Hippocampal formation (tissue), 2 donors: Measurements from ENCODE around the gene GOLGA8R.
"Not testable (repeated sequence)": the region's sequence is repeated elsewhere in the genome, so short reads cannot be mapped to it uniquely, and the experiment has no call there.

Experiments
- DNase-seq, 2 donors: peaks; one replicate each; lab custom pipeline; 2025; lab: John Stamatoyannopoulos, UW

The GOLGA8R gene, protein sequence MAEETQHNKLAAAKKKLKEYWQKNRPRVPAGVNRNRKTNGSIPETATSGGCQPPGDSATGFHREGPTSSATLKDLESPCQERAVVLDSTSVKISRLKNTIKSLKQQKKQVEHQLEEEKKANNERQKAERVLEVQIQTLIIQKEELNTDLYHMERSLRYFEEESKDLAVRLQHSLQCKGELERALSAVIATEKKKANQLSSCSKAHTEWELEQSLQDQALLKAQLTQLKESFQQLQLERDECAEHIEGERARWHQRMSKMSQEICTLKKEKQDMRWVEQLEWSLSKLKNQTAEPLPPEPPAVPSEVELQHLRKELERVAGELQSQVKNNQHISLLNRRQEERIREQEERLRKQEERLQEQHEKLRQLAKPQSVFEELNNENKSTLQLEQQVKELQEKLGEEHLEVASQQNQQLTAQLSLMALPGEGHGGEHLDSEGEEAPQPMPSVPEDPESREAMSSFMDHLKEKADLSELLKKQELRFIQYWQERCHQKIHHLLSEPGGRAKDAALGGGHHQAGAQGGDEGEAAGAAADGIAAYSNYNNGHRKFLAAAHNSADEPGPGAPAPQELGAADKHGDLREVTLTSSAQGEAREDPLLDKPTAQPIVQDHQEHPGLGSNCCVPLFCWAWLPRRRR

DNA sequence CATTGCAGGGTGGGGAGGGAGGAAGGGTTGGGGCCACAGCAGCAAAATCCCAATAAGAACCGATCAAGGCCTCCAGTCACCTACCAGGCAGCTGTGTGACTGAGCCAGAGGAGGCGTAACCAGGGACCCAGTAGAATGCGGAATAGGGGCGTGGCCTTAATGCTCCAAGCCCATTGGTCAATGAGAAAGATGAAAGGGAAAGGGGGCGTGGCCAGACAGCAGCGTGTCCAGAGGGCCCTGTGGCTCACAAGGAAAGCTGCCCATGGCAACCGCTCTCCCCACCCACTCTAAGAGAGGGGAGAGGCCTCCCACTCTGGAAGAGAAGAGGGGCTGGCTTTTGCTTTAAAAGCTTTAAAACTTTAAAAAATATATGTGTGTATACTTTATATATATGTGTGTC is at the start of gene GOLGA8R:
Gene GOLGA8R (minus strand): TSS at position 101 of the 400 bp plus-strand sequence. CDS start 98 bp downstream, at position 3.
- not testable (repeated sequence) for DNase-seq

DNA sequence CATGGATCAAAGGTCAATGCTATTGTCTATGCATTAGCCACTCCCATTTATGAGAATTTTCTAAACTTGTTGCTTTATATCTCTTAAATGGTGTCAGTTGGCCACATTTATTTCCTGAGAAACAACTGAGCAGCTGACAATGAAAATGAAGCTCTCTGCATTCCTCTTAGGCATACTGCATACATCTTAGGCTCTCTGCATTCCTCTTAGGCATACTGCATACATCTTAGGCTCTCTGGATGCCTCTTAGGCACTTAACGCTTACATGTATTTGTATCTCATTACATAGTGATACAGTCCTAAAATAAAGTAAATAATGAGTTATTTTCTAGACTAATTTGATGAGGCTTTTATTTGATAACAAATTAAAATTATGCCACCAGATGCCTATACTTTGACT is 49.8 kb upstream of the GOLGA8R start:
- DNase-seq, result not testable (repeated sequence)

DNA sequence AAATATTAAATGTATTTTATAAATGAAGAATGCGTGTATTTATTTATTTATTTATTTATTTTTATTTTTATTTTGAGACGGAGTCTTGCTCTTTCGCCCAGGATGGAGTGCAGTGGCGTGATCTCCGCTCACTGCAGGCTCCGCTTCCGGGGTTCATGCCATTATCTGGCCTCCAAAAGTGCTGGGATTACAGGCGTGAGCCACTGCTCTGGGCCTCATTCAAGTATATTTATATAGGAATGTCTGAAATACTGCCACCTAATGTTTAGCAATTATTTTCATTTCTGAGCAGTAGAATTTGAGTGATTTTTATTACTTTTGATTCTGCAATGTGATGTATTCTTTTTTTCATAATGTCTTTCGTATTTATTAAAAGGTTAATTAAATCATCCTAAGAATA is 48.1 kb upstream of the GOLGA8R start:
- DNase-seq, result not testable (repeated sequence)

DNA sequence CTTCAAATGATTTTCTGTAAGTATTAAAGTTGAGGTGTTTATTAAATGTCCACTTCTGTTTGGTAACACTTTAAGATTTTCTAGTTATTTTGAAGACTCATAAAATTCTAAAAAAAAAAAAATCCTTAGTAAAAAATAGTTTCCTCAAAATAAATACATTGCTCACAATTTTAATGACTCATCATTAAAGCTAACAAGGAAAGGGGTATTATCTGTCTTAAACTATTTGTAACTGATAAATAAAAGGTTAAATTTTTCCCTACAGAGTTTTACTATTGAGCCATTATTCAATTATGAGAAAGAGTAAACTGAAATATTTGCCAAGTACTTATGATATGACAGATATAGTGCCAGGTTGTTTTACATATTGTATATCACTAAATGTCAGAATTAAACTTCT is 38.6 kb upstream of the GOLGA8R start:
- DNase-seq, result not testable (repeated sequence)

DNA sequence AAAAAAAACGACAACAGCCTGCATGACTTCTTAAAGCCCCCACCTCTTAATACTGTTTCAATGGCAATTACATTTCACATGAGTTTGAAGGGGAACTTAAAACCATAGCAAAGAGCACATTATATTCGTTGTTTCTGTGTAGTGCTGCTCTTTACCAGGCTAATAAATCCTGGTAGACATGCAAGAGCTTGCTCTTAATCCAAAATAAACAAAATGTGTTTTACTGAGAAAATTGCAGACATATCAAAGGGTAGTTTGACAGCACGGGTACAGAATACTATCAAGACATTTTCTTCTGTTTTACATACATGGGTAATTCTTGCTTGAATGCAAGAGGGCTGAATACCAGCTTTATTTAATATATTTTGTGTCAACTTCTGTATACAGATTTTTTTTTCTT is 24.3 kb upstream of the GOLGA8R start:
- DNase-seq, result not testable (repeated sequence)

DNA sequence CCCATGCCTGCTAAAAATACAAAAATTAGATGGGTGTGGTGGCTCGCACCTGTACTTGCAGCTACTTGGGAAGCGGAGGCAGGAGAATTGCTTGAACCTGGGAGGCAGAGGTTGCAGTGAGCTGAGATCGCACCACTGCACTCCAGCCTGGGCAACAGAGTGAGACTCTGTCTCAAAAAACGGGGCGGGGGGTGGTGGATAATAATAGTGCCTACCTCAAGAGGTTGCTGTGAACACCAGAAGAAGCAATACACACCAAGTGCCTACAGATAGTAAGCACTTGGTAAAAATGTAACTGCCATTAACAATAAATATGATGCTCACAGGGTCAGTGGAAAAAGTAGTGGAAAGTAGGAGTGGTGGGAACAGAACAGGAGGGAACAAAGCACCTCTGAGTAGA is 21.8 kb upstream of the GOLGA8R start:
- DNase-seq, result not testable (repeated sequence)

DNA sequence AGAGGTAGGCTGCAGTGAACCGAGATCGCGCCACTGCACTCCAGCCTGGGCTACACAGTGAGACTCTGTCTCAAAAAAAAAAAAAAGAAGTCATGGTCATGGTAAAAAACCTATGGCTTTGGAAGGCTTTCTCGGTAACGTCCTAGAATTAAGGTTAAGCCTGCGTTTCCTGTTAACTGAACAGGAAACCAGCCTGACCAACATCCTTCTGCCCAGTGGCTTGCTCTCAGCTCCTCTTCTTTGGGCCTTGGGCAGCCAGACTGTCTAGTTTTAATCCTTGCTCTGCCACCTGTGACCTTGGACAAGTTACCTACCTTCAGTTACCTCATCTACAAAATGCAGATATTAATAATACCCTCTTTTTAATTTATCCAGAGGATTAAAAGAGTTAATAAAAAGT is 6.7 kb upstream of the GOLGA8R start:
- not testable (repeated sequence) for DNase-seq

DNA sequence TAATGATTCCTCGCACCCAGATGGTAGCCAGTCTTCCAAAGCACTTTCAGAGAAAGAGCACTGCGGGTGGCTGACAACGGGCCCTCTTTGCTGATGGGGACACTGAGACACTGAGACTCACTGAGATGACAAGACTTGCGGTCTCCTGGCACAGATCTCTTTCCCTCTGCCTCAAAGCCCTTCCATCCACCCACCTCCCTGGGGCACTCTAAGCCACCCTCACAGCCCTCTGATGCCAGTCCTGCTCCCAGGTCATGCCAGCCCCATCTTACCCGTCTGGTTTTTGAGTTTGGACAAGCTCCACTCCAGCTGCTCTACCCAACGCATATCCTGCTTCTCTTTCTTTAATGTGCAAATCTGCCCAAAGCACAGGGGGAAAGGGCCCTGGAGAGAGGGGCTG is 6.4 kb downstream of the GOLGA8R start:
- DNase-seq, result not testable (repeated sequence)

DNA sequence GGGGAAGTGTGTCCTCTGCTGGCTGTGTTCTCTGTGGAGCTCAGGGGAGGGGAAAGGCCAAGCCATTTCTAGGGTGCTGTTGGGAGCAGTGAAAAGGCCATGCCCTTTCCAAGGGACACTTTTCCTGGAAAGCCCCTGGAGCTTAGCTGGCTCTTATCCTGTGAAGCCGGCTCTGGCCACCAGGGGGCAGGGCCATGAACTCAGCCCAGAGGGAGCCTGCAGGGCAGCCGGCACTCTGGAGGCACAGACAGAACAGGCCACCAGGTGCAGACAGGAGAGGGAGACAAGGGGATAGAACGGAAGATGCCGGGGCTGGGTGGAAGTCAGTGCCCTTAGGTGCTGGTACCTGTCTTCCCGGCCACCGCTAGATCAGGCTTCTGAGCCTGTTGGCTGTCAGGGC is 15.1 kb downstream of the GOLGA8R start:
- not testable (repeated sequence) for DNase-seq

DNA sequence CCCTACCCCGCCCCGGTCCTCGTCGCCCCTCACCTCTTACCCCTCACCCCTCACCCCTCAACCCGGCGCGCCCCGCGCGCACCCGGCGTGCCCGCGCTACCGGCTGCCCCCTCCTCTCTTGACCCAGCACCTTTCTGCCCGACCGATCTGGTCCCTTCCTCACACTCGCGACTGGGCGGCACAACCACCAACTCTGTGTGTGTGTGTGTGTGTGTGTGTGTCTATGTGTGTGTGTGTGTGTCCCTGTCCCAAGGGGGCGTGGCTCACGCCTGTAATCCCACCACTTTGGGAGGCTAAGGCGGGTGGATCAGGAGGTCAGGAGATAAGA is 20.4 kb downstream of the GOLGA8R start:
- not testable (repeated sequence) for DNase-seq

DNA sequence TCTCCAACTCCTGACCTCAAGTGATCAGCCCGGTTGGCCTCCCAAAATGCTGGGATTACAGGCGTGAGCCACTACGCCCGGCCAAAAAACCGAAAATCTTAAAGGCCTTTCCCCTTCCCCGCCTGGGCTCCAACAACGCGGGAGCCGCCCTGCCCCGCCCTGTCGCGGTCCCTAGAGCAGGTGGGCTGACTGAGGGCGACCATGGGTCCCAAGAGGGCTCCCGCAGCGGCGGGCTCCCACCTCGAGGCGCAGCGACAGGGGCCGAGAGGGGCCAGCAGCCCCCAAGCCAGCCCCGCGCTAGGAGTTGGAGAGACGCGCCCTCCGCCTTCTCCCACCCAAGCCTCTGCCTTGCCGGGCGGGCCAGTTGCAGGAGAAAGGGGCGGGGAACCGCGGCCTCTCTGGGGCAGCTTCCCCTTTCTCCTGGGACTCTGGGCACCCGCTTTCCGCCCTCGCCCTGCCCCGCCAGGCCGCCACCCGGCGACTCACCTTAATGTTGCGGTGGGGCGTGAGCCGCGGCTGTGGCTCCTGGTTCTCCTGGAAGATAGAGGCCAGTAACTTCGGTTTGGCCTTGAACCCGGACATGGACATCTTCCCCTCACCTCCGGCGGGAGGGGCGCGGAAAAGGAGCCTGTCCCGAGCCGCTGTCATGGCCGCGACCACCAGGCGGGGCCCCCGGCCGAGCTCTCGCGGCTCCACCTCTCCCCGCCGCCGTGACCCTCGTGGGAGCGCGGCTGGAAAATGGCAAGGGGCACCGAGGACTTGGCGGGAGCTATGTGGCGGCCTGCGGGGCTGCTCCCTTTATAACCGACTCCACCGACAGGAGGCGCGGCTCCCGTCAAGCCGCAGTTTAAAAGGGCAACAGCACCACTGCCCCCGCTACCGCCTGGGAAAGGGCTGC is 21.0 kb downstream of the GOLGA8R start, which contains the start of gene CHRFAM7A:
Gene CHRFAM7A (minus strand): TSS at position 775 of the 898 bp plus-strand sequence. CDS start 10,189 bp downstream, outside the sequence.
- not testable (repeated sequence) for DNase-seq

DNA sequence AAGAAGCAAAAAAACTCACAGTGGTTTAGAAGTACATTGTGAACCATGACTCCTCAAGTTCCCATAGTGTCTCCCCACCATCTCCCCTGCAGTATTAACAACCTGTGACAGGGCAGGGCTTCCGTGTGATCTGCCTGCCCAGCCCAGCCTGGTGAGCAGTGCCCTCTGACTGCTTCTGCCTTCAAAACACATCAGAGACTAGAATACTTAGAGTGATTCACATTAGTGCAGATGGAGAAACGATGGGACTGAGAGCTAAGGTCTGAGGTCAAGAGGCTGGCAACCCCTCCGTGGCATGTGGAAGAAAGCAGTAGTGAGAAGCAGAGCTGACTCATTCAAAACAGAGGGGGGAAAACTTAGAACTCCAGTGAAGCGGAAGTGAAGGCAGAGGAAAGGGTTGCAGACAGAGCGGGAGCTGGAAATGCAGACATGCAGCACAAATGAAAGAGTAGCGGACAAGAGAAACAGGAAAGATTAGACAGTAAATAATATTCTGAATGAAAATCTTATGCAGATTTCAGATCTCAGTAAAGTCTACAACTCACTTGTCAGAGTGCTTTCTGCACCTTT is 27.7 kb downstream of the GOLGA8R start:
- not testable (repeated sequence) for DNase-seq

DNA sequence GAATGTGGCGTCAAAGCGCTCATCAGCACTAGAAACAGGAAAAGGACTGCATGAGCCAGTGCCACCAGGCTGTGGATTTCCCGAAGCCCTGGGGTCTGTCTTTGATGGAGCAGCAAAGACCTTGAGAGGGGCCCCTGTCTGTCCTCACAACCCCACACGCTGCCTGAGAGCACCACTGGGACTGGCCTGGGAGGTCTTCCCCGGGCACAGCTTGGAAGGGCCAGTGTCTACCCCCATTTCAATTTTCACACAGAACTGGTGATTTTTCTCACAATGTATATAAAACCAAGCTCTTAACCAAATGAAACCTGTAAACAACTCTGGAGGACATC is 37.0 kb downstream of the GOLGA8R start:
- not testable (repeated sequence) for DNase-seq

DNA sequence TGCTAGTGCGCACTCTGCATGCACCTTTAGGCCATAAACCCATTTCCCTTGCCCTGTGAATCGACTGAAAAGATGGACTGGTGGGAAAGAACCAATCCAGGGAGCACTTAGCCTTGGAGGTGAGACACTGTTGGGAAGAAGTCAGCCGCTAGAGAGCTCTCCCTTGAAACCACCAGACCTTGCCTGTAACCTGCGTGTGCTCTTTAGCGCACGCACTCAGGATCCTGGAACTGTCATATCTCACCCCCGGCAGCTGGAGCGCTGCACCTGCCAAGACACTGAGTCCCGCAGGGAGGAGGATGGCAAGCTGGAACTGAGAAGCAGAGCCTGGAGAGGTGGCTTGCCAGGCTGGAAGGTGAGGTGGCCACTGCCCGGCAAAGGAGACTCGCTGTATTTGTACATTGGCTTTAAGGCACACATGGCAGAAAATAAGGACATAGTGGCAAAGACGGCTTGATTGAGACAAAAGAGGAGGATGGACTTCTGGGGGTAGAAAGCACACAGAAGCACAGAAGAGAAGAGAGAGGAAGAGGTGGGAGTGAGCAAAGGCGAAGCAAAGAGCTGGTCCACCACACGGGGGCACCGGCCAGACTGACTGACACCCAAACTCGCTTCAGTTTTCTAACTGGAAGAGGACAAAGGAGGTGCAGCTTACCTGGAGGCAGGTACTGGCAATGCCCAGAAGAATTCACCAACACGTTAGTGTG is 37.5 kb downstream of the GOLGA8R start:
- not testable (repeated sequence) for DNase-seq

DNA sequence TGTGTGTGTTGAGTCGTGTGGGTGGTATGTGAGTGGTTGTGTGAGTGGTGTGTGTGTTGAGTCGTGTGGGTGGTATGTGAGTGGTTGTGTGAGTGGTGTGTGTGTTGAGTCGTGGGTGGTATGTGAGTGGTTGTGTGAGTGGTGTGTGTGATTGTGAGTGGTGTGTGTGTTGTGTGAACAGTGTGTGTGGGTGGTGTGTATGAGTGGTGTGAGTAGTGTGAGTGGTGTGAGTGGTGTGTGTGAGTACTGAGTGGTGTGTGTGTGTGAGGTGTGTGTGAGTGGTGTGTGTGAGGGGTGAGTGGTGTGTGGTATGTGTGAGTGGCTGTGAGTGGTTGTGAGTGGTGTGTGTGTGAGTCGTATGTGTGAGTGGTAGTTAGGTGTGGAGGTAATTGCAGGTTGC is 38.2 kb downstream of the GOLGA8R start:
- DNase-seq, result not testable (repeated sequence)

DNA sequence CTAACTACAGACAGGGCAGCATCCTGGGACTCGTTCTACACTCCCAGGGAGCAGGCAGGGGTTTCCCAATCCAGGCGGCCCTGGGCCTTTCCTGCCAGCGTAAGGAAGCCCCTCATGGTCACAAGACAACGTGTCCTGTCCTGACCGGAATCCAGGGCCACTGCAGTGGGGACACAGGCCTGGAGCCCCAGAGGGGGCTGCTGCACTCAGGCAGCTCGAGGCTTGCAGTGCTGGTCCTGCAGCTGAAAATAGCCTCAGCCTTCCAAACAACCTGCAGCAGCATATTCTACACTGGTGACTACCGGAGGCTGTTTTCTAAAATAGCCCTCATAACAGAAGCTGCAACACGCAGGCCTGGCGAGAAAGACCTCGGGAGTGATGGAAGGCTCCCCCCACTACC is 39.2 kb downstream of the GOLGA8R start:
- DNase-seq, result not testable (repeated sequence)

DNA sequence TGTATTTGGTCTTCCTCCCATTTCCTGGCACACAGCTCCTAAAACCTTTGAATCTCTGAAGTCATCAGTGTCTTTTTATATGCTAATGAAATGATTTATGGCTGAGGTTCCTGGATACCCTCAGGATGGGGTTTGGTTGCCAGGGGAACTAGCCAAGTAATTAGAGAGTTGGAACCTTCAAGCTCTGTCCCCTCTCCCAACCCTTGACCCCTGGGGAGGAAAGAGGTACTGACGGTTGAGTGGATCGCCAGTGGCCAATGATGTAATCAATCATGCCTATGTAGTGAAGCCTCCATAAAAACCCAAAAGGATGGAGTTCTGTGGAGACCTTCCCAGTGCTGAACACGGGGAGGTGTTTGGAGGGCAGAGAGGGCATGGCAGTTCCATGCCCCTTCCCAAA is 45.8 kb downstream of the GOLGA8R start:
- not testable (repeated sequence) for DNase-seq

DNA sequence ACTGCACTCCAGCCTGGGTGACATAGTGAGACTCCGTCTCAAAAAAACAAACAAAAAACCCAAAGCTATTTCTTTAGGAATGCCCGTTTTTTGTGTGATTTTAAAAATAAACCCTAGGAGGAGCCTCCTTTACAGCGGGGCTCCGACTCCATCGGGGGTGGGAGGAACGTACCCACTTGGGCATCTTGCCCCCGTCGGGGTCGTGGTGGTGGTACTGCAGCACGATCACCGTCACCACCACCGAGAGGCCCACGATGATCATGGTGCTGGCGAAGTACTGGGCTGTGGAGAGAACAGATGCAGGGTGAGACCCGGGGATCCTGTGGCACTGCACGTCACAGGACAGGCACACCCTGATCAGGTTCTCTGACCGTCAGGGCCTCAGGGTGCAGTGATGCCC is 46.8 kb downstream of the GOLGA8R start:
- DNase-seq, result not testable (repeated sequence)

DNA sequence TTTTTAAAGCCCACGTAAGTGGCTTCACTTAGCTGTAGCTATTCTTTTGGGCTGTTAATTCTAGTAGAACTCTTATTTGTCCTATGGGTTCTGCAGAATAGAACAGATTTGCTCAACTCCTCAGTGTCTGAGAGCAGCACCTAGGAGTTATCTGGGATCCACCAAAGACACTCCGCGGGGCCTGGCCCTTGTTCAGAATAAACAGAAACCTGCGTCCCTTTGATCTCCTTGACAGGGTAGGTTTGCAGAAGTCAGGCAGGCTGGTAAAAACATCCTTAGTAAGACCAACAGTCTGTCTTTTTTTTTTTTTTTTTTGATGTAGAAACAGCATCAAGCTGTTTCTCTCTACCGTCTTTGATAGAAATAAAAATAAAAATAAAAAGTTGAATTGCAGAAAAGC is 52.7 kb downstream of the GOLGA8R start:
- not testable (repeated sequence) for DNase-seq

DNA sequence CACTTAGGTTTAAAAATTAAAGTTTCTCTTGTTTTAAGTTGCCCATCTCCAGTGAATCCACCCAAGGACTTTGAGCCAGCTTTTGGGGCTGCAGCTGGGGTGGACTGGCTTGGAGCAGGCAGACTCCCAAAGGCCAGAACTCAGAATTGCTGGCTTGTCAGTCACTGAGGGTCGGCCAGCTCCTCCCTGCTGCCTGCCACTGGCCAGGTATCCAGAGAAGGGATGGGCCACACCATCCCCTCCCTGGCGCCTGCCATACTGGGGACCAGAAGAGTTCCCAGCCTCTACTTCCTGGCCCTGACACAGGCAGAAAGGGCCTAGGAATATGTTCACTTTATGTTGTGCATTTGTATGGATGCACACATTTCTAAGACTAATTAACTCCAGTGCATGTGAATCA is 53.1 kb downstream of the GOLGA8R start:
- not testable (repeated sequence) for DNase-seq

DNA sequence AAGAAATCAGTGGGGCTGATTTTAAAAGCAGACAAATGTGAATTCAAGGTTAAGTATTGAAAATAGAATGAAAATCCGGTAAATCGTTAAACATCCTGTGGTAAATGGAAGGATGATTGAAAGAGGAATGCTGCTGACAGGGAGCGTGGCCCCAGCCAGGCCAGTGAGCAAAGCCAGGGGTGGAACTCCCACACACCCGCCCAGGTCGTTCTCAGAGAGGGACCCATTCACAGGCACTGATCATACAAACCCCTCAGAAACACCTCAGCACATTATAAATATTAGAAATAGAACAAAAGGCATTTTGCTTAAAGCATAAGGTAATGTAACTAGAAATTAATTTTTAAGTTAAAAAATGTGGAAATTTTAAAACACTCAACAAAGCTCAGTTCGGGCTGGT is 59.0 kb downstream of the GOLGA8R start:
- DNase-seq, result not testable (repeated sequence)
